ENCODE results near the gene RNASE8.

Gene RNASE8

GRCh38 chr14:21048638-21049037 lies 9.0 kb upstream of the RNASE8 start:
- CTCF ChIA-PET: interaction anchor here (3.0 kb wide), 1 partner anchor 34 kb away, joined by 14 read pairs; no protein-coding TSS in a partner anchor
- POLR2A ChIA-PET: no interaction called here
- no peak for DNase-seq (ENCODE audit: extremely low spot score)
- TF ChIP-seq ARNT (IDR thresholded peaks at IDR 0.05) (no peak), SP1 (IDR thresholded peaks at IDR 0.05) (no peak), ZNF384 (IDR thresholded peaks at IDR 0.05) (no peak), NFRKB (IDR thresholded peaks at IDR 0.05) (no peak), PKNOX1 (IDR thresholded peaks at IDR 0.05) (no peak), FOXA1 (IDR thresholded peaks at IDR 0.05) (no peak), SUZ12 (IDR thresholded peaks at IDR 0.05) (no peak), FOXM1 (IDR thresholded peaks at IDR 0.05; ENCODE audit: borderline replicate concordance) (no peak)

- ChIA-PET POLR2A (no interaction called here), CTCF (interaction anchor here (3.0 kb wide), 1 partner anchor 34 kb away, joined by 14 read pairs; no protein-coding TSS in a partner anchor)
- DNase-seq (ENCODE audit: extremely low spot score): no peak
- TF ChIP-seq BHLHE40 (IDR thresholded peaks at IDR 0.05; ENCODE audit: borderline replicate concordance) (no peak), TARDBP (IDR thresholded peaks at IDR 0.05) (no peak), SP1 (IDR thresholded peaks at IDR 0.05) (no peak), FOXA1 (IDR thresholded peaks at IDR 0.05) (no peak), ELF4 (IDR thresholded peaks at IDR 0.05) (no peak), CTBP1 (IDR thresholded peaks at IDR 0.05; ENCODE audit: borderline replicate concordance) (no peak), PKNOX1 (IDR thresholded peaks at IDR 0.05) (no peak), FOXM1 (IDR thresholded peaks at IDR 0.05; ENCODE audit: borderline replicate concordance) (no peak), LEF1 (IDR thresholded peaks at IDR 0.05; ENCODE audit: borderline replicate concordance) (no peak)
Measured at GRCh38 chr14:21049271-21049673, 8.3 kb upstream of the RNASE8 start.

GRCh38 chr14:21050597-21050996 lies 7.0 kb upstream of the RNASE8 start:
- POLR2A ChIA-PET: interaction anchor here (1.3 kb wide), 1 partner anchor 12 kb away, joined by 4 read pairs; no protein-coding TSS in a partner anchor
- CTCF ChIA-PET: interaction anchor here (1.7 kb wide), 1 partner anchor 79 kb away, joined by 3 read pairs; no protein-coding TSS in a partner anchor
- TF ChIP-seq L3MBTL2 (conservative IDR thresholded peaks at IDR 0.05) (no peak), FOXA1 (IDR thresholded peaks at IDR 0.05) (no peak), ELF4 (IDR thresholded peaks at IDR 0.05) (no peak), CTBP1 (IDR thresholded peaks at IDR 0.05; ENCODE audit: borderline replicate concordance) (no peak), SP1 (IDR thresholded peaks at IDR 0.05) (no peak), BHLHE40 (IDR thresholded peaks at IDR 0.05; ENCODE audit: borderline replicate concordance) (no peak), ARNT (IDR thresholded peaks at IDR 0.05) (no peak), LEF1 (IDR thresholded peaks at IDR 0.05; ENCODE audit: borderline replicate concordance) (no peak), ZNF384 (IDR thresholded peaks at IDR 0.05) (no peak), TARDBP (IDR thresholded peaks at IDR 0.05) (no peak)
- DNase-seq (ENCODE audit: extremely low spot score): no peak

DNA sequence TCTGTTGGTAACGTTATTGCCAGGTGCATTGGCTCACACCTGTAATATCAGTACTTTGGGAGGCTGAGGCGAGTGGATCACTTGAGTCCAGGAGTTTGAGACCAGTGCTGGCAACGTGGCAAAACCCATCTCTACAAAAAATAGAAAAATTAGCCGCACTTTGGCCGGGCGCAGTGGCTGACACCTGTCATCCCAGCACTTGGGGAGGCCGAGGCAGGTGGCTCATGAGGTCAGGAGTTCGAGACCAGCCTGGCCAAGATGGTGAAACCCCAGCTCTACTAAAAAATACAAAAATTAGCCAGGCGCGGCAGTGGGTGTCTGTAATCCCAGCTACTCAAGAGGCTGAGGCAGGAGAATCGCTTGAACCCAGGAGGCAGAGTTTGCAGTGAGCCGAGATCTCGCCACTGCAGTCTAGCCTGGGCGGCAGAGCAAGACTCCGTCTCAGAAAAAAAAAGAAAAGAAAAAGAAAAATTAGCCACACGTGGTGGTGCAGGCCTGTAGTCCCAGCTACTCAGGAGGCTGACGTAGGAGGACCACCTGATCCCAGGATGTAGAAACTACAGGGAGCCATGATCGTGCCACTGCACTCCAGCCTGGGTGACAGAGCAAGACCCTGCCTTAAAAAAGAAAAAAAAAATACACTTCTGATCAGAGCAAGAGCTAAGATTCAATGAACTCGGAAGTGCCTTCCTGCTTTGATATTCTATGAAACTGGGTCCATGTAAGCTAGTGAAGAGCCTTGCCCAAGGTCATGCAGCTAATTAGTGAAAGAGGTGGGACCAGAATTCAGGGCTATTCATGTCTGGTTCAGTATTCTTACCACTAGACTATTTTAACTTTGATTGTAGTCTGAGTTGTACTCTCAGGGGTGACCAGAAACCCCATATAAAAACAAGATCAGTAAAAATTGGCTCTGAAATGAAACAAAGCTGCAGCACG lies 4.2 kb upstream of the RNASE8 start:
- ChIA-PET POLR2A (interaction anchor here (1.0 kb wide), 1 partner anchor 22 kb away, joined by 5 read pairs; no protein-coding TSS in a partner anchor), CTCF (interaction anchor here (1.1 kb wide), 2 partner anchors 39 to 83 kb away, joined by 3 read pairs; no protein-coding TSS in a partner anchor)

GRCh38 chr14:21054123-21054767 lies 3.4 kb upstream of the RNASE8 start:
- POLR2A ChIA-PET: interaction anchor here (1.0 kb wide), 1 partner anchor 23 kb away, joined by 5 read pairs; no protein-coding TSS in a partner anchor
- DNase-seq (ENCODE audit: extremely low spot score): no peak
- CTCF ChIA-PET: interaction anchor here (0.6 to 1.1 kb wide), 2 partner anchors 40 to 792 kb away, joined by 3 read pairs; no protein-coding TSS in a partner anchor

More for the DNA sequence above, 4.2 kb upstream of the RNASE8 start:
- no peak for TF ChIP-seq L3MBTL2 (conservative IDR thresholded peaks at IDR 0.05)
- TF ChIP-seq HDGF (IDR thresholded peaks at IDR 0.05; ENCODE audit: borderline replicate concordance): no peak
- no peak for TF ChIP-seq ARNT (IDR thresholded peaks at IDR 0.05)
- no peak for TF ChIP-seq BHLHE40 (IDR thresholded peaks at IDR 0.05; ENCODE audit: borderline replicate concordance)
- TF ChIP-seq NFRKB (IDR thresholded peaks at IDR 0.05): no peak
- no peak for TF ChIP-seq LEF1 (IDR thresholded peaks at IDR 0.05; ENCODE audit: borderline replicate concordance)
- no peak for TF ChIP-seq SUZ12 (IDR thresholded peaks at IDR 0.05)
- TF ChIP-seq TARDBP (IDR thresholded peaks at IDR 0.05): no peak
- TF ChIP-seq CTBP1 (IDR thresholded peaks at IDR 0.05; ENCODE audit: borderline replicate concordance): no peak
- no peak for TF ChIP-seq SP1 (IDR thresholded peaks at IDR 0.05)
- TF ChIP-seq ELF4 (IDR thresholded peaks at IDR 0.05): no peak
- TF ChIP-seq ZNF384 (IDR thresholded peaks at IDR 0.05): no peak
- no peak for TF ChIP-seq FOXA1 (IDR thresholded peaks at IDR 0.05)
- no peak for TF ChIP-seq PKNOX1 (IDR thresholded peaks at IDR 0.05)
- no peak for TF ChIP-seq FOXK2 (IDR thresholded peaks at IDR 0.05)
- no peak for TF ChIP-seq FOXM1 (IDR thresholded peaks at IDR 0.05; ENCODE audit: borderline replicate concordance)
- DNase-seq (ENCODE audit: extremely low spot score): no peak

More at GRCh38 chr14:21054123-21054767, 3.4 kb upstream of the RNASE8 start:
- TF ChIP-seq ARNT (IDR thresholded peaks at IDR 0.05): no peak
- no peak for TF ChIP-seq LEF1 (IDR thresholded peaks at IDR 0.05; ENCODE audit: borderline replicate concordance)
- no peak for TF ChIP-seq CTBP1 (IDR thresholded peaks at IDR 0.05; ENCODE audit: borderline replicate concordance)
- no peak for TF ChIP-seq L3MBTL2 (conservative IDR thresholded peaks at IDR 0.05)
- no peak for TF ChIP-seq HDGF (IDR thresholded peaks at IDR 0.05; ENCODE audit: borderline replicate concordance)
- no peak for TF ChIP-seq FOXA1 (IDR thresholded peaks at IDR 0.05)
- TF ChIP-seq BHLHE40 (IDR thresholded peaks at IDR 0.05; ENCODE audit: borderline replicate concordance): no peak
- no peak for TF ChIP-seq ZNF384 (IDR thresholded peaks at IDR 0.05)
